GM19035 (cell line): ENCODE data around the gene TMEM126A.
"Not testable (repeated sequence)": the region's sequence is repeated elsewhere in the genome, so short reads cannot be mapped to it uniquely, and the experiment has no call there.

Source experiments
- ATAC-seq: cut with Tn5 transposase; IDR thresholded peaks from one replicate; pipeline ENCODE4 v1.9.1; 2021; ENCODE audit not compliant: unreplicated experiment

The TMEM126A gene

DNA sequence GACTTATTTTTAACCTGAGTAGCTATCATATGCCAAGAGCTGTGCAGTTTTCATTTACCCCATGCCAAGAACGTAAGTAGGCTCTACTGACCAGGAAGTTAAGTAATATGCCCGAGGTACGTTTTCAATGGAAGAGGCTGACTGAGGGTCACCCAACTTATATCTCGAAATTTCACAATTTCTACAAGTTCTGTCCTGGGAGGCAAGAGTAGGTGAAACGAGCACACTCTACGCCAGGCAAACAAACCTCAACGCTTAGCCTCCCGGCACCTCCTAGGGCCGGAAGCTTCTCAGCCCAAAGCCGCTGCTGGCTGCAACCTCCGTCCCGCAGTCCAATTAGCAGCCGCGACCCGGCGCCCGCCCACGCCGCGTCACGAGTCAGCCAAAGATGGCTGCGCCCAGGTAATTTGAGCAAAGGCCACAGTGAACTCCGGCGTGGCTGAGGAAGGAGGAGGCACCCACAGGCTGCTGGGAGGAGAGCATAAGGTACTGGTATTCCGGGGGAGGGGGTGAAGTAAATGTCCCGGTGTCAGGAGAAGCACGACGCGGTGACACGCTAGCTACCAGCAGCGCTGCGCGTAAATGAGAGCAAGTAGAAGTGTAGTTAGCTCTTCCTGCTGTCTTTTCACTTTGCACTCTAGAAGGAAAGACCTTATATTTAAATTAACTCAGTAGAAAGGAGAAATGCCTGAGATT lies at the start of gene TMEM126A:
TMEM126A (plus strand) TSS at position 364 of the 696 bp plus-strand sequence. CDS start 2,289 bp downstream, outside the sequence.
- peak; percentile 99 for ATAC-seq

DNA sequence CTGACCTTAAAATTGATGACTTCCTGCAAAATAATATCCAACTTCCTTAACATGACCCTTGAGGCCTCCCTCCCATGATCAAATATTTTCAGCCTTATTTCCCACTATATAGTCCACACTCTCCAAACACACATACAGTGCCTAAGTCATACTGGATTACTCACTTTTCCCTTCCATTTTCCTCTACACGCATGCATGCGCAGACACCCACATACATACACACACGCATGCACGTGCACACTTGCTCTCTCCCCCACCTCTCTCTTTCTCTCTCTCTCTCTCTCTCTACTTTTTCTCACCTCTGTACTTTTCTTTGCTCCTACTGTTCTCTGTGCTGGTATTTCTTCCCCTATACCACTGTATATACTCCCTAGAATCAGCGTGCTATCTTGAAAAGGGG lies 48.7 kb upstream of the TMEM126A start:
- no peak for ATAC-seq

- no peak for ATAC-seq
Measured at GRCh38 chr11:85602526-85603213, 45.1 kb upstream of the TMEM126A start.

GRCh38 chr11:85603220-85603619 lies 44.5 kb upstream of the TMEM126A start:
- ATAC-seq: no peak

DNA sequence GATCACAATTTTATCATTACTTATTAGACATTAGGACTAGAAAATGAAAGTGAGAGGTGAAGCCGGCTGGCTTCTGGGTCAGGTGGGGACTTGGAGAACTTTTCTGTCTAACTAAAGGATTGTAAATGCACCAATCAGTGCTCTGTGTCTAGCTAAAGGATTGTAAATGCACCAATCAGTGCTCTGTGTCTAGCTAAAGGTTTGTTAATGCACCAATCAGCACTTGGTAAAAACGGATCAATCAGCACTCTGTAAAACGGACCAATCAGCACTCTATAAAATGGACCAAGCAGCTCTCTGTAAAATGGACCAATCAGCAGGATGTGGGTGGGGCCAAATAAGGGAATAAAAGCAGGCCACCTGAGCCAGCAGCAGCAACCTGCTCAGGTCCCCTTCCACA lies 41.5 kb upstream of the TMEM126A start:
- not testable (repeated sequence) for ATAC-seq

- not testable (repeated sequence) for ATAC-seq
Measured at GRCh38 chr11:85608621-85609020, 39.1 kb upstream of the TMEM126A start.

GRCh38 chr11:85609286-85609685 lies 38.5 kb upstream of the TMEM126A start:
- not testable (repeated sequence) for ATAC-seq

GRCh38 chr11:85611643-85612042 lies 36.1 kb upstream of the TMEM126A start:
- ATAC-seq: not testable (repeated sequence)

DNA sequence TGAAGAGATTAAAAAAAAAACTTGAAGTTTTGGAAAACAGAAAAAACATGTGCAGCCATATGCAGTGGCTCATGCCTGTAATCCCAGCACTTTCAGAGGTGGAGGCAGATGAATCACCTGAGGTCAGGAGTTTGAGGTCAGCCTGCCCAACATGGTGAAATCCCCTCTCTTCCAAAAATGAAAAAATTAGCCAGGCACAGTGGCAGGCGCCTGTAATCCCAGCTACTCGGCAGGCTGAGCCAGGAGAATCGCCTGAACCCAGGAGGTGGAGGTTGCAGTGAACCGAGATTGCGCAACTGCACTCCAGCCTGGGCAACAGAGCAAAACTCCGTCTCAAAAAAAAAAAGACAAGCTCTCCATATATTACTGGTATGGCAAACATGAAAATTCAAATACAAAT lies 28.3 kb upstream of the TMEM126A start:
- ATAC-seq: no peak

- no peak for ATAC-seq
Measured at GRCh38 chr11:85620256-85620655, 27.5 kb upstream of the TMEM126A start.

- ATAC-seq: no peak
Measured at GRCh38 chr11:85626496-85626895, 21.3 kb upstream of the TMEM126A start.

- peak; percentile 0 for ATAC-seq
Measured at GRCh38 chr11:85627332-85627997, 20.3 kb upstream of the TMEM126A start, which contains the start of gene DLG2. Gene DLG2 (minus strand): TSS chr11:85627344.

DNA sequence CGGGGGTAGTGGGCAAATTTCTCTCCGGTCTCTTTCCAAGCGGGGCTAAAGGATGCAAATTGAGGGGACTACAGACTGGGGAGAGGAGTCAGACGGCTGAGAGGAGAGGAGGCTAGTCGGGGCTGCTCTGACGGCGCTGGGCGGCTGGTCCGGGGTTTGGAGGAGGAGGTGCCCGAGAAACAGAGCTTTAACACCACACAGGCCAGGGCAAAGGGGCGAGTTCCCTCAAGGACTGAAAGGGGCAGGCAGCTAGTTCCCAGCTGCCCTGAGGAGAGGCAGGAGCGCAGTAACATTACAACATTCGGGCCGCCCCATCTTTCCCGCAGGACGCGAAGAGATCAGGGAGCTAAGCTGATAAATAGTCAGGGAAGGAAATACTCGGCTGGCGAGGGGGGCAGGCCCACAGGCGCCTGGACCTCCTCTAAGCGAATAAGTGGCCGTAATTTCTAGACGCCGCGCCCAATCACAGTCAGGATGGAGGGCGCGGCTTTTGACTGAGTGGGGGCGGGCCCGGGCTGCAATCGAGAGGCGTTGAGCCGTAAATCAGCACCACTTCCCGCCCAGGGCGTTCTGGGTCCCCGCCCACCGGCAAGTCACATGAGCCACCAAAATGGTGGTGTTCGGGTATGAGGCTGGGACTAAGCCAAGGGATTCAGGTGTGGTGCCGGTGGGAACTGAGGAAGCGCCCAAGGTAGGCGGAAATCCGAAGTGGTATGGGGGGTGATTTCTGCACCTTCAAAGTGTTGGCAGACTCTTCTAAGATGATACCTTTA lies 19.6 kb upstream of the TMEM126A start, which contains the start of gene TMEM126B:
TMEM126B (plus strand) TSS at position 596 of the 773 bp plus-strand sequence; CDS start at position 611, 15 bp downstream.
- peak; percentile 100 for ATAC-seq

DNA sequence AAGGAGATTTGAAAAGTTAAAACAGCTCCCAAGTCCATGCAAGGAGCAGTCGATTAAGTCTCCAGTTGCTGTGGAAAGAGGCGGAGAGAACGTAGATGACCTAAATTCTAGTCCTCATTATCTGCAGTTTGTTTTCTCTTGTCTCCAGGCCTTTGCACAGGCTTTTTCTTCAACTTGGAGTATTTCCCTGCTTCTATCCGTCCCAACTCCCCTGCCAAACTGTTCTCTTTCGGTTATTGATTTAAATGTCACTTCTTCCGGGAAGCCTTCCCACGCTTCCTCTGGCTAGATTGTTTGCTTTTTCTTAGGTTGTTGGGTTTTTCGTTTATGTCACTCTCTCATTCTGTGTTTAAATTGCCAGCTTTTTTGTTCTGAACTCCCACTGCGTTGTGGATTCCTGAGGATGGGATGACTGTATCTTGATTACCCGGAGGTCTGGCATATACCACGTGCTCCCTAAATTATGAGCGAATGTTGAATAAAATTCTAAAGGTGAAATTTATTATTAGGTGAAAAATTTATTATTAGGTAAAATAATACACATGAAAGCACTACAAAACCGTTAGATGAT lies 18.9 kb upstream of the TMEM126A start:
- peak; percentile 11 for ATAC-seq

DNA sequence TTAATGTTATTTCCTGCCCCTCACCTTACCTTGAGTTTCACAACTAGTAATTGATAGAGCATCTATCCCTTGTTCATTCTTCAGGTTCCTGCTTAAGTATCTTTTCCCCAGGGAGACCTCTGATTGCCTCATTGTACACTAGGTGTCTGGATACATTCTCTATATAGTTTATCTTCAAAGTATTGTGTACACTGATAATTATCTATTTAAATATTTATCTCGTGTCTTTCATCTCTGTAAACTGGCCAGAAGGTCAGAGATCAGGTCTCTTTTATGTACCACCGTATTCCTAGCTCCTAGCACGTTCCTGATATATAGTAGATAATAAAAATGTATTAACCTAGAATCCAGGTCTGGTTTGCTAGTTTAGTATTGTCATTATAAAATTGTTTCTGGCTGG lies 13.0 kb upstream of the TMEM126A start:
- no peak for ATAC-seq

- ATAC-seq: no peak
Measured at GRCh38 chr11:85643191-85643614, 4.6 kb upstream of the TMEM126A start.

DNA sequence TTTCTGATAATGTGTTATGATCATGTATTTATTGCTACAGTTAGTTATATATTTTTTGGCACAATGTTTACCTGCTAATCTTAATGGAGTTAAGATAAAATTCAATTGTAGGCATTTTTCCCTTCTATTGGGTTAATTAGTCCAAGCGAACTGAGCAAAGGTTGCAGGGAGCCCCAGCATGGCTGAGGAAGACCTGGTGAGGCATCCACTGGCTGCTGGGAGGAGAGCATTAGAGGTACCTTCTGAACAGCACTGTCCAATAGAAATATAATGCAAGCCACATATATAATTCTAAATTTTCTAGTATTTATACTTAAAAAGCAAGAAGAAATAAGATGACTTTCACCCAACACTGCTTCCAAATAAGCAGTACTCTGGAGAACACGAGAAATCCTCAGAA lies 689 bp upstream of the TMEM126A start:
- peak; percentile 7 for ATAC-seq

GRCh38 chr11:85651118-85651517 lies 3.4 kb downstream of the TMEM126A start:
- no peak for ATAC-seq

GRCh38 chr11:85652786-85653447 lies 5.2 kb downstream of the TMEM126A start:
- ATAC-seq: no peak

GRCh38 chr11:85654343-85654742 lies 6.6 kb downstream of the TMEM126A start:
- ATAC-seq: not testable (repeated sequence)
